ACC112 (cell line): ENCODE data around the gene GPX7.

Experiments
- H2AFZ ChIP-seq: fragments of 200-600 bp; sonication (generic); one replicate; pipeline ENCODE4 v1.6.0; 2017; ENCODE audit warnings: antibody characterized with exemption, low read length; ENCODE audit not compliant: unreplicated experiment
- H3K27ac ChIP-seq: fragments of 200-600 bp; sonication (generic); 2 replicates; pipeline ENCODE4 v1.5.1; 2014; ENCODE audit warnings: low read depth, mild to moderate bottlenecking, antibody characterized with exemption, low read length, moderate library complexity
- H3K27me3 ChIP-seq: fragments of 200-600 bp; sonication (generic); 2 replicates; pipeline ENCODE4 v1.6.1; 2014; ENCODE audit warnings: mild to moderate bottlenecking, antibody characterized with exemption, low read length, moderate library complexity, mixed read lengths; ENCODE audit not compliant: insufficient read depth
- H3K36me3 ChIP-seq: fragments of 200-600 bp; sonication (generic); 2 replicates; pipeline ENCODE4 v1.6.1; 2016; ENCODE audit warnings: mild to moderate bottlenecking, antibody characterized with exemption, low read length, moderate library complexity, mixed read lengths; ENCODE audit not compliant: insufficient read depth
- H3K4me1 ChIP-seq: fragments of 200-600 bp; sonication (generic); one replicate; pipeline ENCODE4 v1.6.1; 2016; ENCODE audit warnings: low read length, mixed read lengths; ENCODE audit not compliant: insufficient read depth, unreplicated experiment, control insufficient read depth
- H3K4me3 ChIP-seq: fragments of 200-600 bp; sonication (generic); 2 replicates; pipeline ENCODE4 v1.5.1; 2014; ENCODE audit warnings: mild to moderate bottlenecking, low read depth, low read length
- H3K79me2 ChIP-seq: fragments of 200-600 bp; sonication (generic); one replicate; pipeline ENCODE4 v1.6.0; 2016; ENCODE audit warnings: low read length; ENCODE audit not compliant: control insufficient read depth, unreplicated experiment, insufficient read depth

Gene GPX7

GRCh38 chr1:52641307-52641706, 39.1 kb downstream of the GPX7 start:
- Histone ChIP-seq H3K79me2 (no peaks in the 10 kb centered on the region), H3K4me1 (no peaks in the 10 kb centered on the region), H3K36me3 (no peaks in the 10 kb centered on the region), H2AFZ (no peak overlapping the region), H3K27ac (no peak overlapping the region), H3K27me3 (no peaks in the 10 kb centered on the region), H3K4me3 (no peak overlapping the region)

- Histone ChIP-seq H3K27ac (no peak overlapping the region), H3K79me2 (no peaks in the 10 kb centered on the region), H2AFZ (no peak overlapping the region)
These were observed 43.1 kb downstream of the GPX7 start for GRCh38 chr1:52645261-52645660.

DNA sequence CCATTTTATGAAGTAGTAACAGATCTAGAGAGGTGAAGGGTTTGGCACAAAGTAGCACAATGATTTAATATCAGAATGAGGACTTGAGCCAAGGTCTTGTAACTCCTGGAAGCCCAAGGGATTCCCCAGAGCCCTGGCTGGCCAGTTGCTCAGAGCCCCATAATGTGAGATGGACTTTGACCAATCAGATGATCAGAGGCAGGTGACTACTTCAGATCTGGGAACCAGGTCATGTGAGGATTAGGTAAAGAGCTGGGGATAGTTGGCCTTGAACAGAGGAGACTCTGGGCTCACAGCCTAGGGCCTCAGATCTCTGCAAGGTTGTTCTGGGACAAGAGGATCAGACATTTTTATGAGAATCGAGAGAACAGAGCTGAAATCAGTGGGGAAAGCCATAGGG, 49.7 kb downstream of the GPX7 start:
- no peaks in the 10 kb centered on the region for H3K36me3 ChIP-seq

More at GRCh38 chr1:52645261-52645660, 43.1 kb downstream of the GPX7 start:
- H3K36me3 ChIP-seq = no peaks in the 10 kb centered on the region
- no peaks in the 10 kb centered on the region for H3K27me3 ChIP-seq
- H3K4me1 ChIP-seq = no peaks in the 10 kb centered on the region
- no peak overlapping the region for H3K4me3 ChIP-seq

GRCh38 chr1:52653207-52653849, 51.2 kb downstream of the GPX7 start:
- Histone ChIP-seq H3K36me3 (no peaks in the 10 kb centered on the region), H3K27ac (no peak overlapping the region), H3K79me2 (no peaks in the 10 kb centered on the region), H3K27me3 (no peaks in the 10 kb centered on the region), H3K4me3 (no peak overlapping the region), H3K4me1 (no peaks in the 10 kb centered on the region), H2AFZ (no peak overlapping the region)

More for the DNA sequence above, 49.7 kb downstream of the GPX7 start:
- H3K27ac ChIP-seq = no peak overlapping the region
- no peak overlapping the region for H3K4me3 ChIP-seq
- no peak overlapping the region for H2AFZ ChIP-seq
- no peaks in the 10 kb centered on the region for H3K79me2 ChIP-seq
- H3K4me1 ChIP-seq = no peaks in the 10 kb centered on the region
- H3K27me3 ChIP-seq = no peaks in the 10 kb centered on the region

DNA sequence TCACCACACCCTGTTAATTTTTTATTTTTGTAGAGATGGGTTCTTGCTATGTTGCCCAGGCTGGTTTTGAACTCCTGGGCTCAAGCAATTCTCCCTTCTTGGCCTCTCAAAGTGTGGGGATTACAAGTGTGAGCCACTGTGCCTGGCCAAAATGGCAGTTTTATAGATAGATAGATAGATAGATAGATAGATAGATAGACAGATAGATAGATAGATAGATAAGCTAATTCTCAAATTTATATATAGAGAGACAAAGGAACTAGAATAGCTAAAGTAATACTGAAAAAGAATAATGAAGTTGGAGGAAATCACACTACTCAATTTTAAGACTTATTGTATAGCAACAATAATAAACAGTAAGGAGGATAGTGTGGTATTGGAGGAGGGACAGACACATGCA, 51.9 kb downstream of the GPX7 start:
- Histone ChIP-seq H3K27ac (no peak overlapping the region), H3K27me3 (no peaks in the 10 kb centered on the region), H3K4me1 (no peaks in the 10 kb centered on the region), H2AFZ (no peak overlapping the region), H3K36me3 (no peaks in the 10 kb centered on the region), H3K79me2 (no peaks in the 10 kb centered on the region), H3K4me3 (no peak overlapping the region)

GRCh38 chr1:52657702-52658101, 55.5 kb downstream of the GPX7 start:
- H3K4me1 ChIP-seq = peaks cover 4% of the 10 kb centered on the region
- no peak overlapping the region for H2AFZ ChIP-seq
- no peak overlapping the region for H3K27ac ChIP-seq
- no peaks in the 10 kb centered on the region for H3K27me3 ChIP-seq
- H3K79me2 ChIP-seq = no peaks in the 10 kb centered on the region
- no peaks in the 10 kb centered on the region for H3K36me3 ChIP-seq
- H3K4me3 ChIP-seq = no peak overlapping the region
